ENCODE measurements around the gene CASP7.

- TF ChIP-seq POLR2A (IDR thresholded peaks at IDR 0.05): no peak
- TF ChIP-seq, protein P1, sequence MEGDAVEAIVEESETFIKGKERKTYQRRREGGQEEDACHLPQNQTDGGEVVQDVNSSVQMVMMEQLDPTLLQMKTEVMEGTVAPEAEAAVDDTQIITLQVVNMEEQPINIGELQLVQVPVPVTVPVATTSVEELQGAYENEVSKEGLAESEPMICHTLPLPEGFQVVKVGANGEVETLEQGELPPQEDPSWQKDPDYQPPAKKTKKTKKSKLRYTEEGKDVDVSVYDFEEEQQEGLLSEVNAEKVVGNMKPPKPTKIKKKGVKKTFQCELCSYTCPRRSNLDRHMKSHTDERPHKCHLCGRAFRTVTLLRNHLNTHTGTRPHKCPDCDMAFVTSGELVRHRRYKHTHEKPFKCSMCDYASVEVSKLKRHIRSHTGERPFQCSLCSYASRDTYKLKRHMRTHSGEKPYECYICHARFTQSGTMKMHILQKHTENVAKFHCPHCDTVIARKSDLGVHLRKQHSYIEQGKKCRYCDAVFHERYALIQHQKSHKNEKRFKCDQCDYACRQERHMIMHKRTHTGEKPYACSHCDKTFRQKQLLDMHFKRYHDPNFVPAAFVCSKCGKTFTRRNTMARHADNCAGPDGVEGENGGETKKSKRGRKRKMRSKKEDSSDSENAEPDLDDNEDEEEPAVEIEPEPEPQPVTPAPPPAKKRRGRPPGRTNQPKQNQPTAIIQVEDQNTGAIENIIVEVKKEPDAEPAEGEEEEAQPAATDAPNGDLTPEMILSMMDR (IDR thresholded peaks at IDR 0.05 in 4 of 5, conservative IDR thresholded peaks at IDR 0.05 in 1 of 5): no peak
Observed at GRCh38 chr10:113693348-113693747, 13.6 kb downstream of the CASP7 start.

Data from gastrocnemius medialis (tissue), 4 donors.